ENCODE measurements around the gene BSN. TPM values are rescaled to one million over a fixed set of nuclear protein-coding genes. Genes with fewer than 3 reads are reported as not detected.
A peak's percentile ranks its signal among the peaks of the same experiment; 100 is the strongest.

Gene BSN
- total and polyA plus RNA-seq, 9 donors, result 0.44 to 1.2 (median 0.62) TPM

DNA sequence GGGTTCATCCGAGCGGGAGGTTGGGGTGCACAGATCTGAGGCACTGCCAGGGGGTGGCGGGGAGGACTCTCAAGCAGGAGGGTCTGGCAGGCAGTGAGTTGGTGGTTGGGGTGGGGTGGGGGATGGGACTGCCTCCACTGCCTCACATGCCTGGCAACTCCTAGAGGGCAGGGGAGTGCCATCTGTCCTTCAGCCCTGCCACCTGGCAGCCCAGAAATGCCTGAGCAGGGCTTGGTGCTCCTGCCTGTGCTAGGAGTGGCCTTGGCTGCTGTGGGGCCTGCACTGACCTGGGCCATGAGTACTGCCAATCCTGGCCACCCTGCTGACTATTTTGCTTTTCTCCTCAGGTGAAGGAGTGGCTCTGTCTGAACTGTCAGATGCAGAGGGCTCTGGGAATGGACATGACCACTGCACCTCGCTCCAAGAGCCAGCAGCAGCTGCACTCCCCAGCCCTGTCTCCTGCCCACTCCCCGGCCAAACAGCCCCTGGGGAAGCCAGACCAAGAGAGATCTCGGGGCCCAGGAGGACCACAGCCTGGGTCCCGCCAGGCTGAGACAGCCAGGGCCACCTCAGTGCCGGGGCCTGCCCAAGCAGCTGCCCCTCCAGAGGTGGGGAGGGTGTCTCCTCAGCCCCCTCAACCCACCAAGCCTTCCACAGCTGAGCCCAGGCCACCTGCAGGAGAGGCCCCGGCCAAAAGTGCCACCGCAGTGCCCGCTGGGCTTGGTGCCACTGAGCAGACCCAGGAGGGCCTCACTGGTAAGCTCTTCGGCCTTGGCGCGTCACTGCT, 87.8 kb downstream of the BSN start:
- H3K4me3 ChIP-seq (ENCODE audit: low read length), result no peak overlapping the region
- no peaks in the 10 kb centered on the region for H3K36me3 ChIP-seq (ENCODE audit: control insufficient read depth, insufficient read depth, low read length)
- no peak overlapping the region for H3K27ac ChIP-seq (ENCODE audit: low read length)
- no peaks in the 10 kb centered on the region for H3K9me3 ChIP-seq (replicated peaks; ENCODE audit: control insufficient read depth, low read depth, low read length)
- peaks cover 2% of the 10 kb centered on the region for H3K4me1 ChIP-seq (ENCODE audit: control insufficient read depth, insufficient read depth, low read length)
- WGBS (ENCODE audit: insufficient coverage), result 88% methylated on average over 8 of the region's 14 CpGs
- H3K27me3 ChIP-seq (ENCODE audit: control insufficient read depth, insufficient read depth, low read length), result no peaks in the 10 kb centered on the region
- no peak for DNase-seq

DNA sequence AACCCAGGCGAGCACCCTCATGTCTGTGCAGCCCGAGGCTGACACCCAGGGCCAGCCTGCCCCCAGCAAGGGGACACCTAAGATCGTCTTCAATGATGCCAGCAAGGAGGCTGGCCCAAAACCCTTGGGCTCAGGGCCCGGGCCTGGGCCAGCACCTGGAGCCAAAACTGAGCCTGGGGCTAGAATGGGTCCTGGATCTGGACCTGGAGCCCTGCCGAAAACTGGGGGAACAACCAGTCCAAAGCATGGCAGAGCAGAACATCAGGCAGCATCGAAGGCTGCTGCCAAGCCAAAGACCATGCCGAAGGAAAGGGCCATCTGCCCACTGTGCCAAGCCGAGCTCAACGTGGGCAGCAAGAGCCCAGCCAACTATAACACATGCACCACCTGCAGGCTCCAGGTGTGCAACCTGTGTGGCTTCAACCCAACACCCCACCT, 88.5 kb downstream of the BSN start:
- 90% methylated on average over 7 of the region's 9 CpGs for WGBS (ENCODE audit: insufficient coverage)
- Histone ChIP-seq H3K27me3 (ENCODE audit: control insufficient read depth, insufficient read depth, low read length) (no peaks in the 10 kb centered on the region), H3K4me3 (ENCODE audit: low read length) (no peak overlapping the region), H3K36me3 (ENCODE audit: control insufficient read depth, insufficient read depth, low read length) (no peaks in the 10 kb centered on the region), H3K4me1 (ENCODE audit: control insufficient read depth, insufficient read depth, low read length) (peaks cover 7% of the 10 kb centered on the region), H3K9me3 (replicated peaks; ENCODE audit: control insufficient read depth, low read depth, low read length) (no peaks in the 10 kb centered on the region), H3K27ac (ENCODE audit: low read length) (no peak overlapping the region)
- no peak for DNase-seq

DNA sequence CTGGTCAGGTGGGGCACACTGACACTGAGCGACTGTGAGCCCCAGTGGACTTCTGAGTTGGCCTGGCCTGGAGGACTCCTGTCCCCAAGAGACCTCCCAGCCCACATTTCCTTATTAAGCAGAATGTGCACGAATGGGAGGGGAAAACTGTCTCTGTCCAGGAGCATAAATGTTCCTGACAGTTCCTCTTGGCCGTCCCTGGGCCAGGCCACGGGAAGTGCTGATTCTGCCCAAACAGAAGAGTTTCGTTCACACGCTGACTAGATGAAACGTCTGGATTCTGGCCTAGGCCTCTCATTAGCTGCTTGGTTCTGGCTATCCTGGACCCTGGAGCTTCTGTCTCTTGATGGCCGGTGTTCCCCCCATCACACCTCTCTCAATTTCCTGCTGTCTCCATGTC, 90.4 kb downstream of the BSN start:
- WGBS (ENCODE audit: insufficient coverage), result 77% methylated on average over 6 of the region's 8 CpGs
- Histone ChIP-seq H3K27me3 (ENCODE audit: control insufficient read depth, insufficient read depth, low read length) (no peaks in the 10 kb centered on the region), H3K4me3 (ENCODE audit: low read length) (no peak overlapping the region), H3K4me1 (ENCODE audit: control insufficient read depth, insufficient read depth, low read length) (peaks cover 14% of the 10 kb centered on the region), H3K9me3 (replicated peaks; ENCODE audit: control insufficient read depth, low read depth, low read length) (no peaks in the 10 kb centered on the region), H3K36me3 (ENCODE audit: control insufficient read depth, insufficient read depth, low read length) (no peaks in the 10 kb centered on the region), H3K27ac (ENCODE audit: low read length) (no peak overlapping the region)
- DNase-seq, result peak; percentile 40

DNA sequence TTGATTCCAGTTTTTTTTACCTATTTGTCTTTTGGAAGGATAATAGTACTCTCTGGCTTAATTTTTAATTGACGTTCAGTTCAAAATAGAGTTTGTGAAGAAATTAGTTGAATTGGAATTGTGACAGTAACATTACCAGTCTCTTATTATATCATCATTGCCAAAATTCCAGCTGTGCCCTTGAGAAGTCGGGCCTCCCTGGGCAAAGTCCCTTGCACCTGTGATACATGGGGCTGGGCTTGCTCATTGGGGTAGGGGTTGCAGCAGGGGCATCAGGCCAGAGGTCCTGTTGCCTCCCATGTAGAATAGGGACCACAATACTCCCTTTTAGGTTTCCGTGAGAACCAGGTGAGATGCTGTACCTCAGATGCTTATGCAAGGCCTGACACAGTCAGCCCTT, 92.0 kb downstream of the BSN start:
- DNase-seq, result no peak
- no peaks in the 10 kb centered on the region for H3K27me3 ChIP-seq (ENCODE audit: control insufficient read depth, insufficient read depth, low read length)
- no peaks in the 10 kb centered on the region for H3K9me3 ChIP-seq (replicated peaks; ENCODE audit: control insufficient read depth, low read depth, low read length)
- peaks cover 15% of the 10 kb centered on the region for H3K4me1 ChIP-seq (ENCODE audit: control insufficient read depth, insufficient read depth, low read length)
- 100% methylated on average over 1 of the region's 3 CpGs for WGBS (ENCODE audit: insufficient coverage)
- H3K36me3 ChIP-seq (ENCODE audit: control insufficient read depth, insufficient read depth, low read length), result no peaks in the 10 kb centered on the region
- H3K4me3 ChIP-seq (ENCODE audit: low read length), result no peak overlapping the region
- H3K27ac ChIP-seq (ENCODE audit: low read length), result no peak overlapping the region

DNA sequence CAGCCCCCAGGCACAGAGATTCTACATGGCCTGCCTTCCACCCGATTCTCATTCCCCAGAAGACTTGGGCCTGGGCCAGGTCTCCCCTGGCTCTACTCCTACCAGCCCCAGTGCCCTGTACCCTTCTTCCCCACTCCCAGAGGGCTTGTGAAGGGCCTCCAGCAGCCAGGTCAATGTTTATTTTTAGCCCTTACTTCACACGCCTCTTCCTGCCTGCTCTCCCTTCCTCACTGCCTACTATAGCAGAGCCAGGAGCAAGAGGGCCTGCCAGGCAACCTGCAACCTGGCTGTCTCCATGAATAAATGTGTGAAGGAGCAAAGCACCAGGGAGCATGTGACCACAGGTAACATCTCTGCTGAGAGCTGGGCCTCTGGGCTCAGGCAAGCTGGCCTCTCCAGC, 93.5 kb downstream of the BSN start:
- Histone ChIP-seq H3K9me3 (replicated peaks; ENCODE audit: control insufficient read depth, low read depth, low read length) (no peaks in the 10 kb centered on the region), H3K36me3 (ENCODE audit: control insufficient read depth, insufficient read depth, low read length) (no peaks in the 10 kb centered on the region), H3K27me3 (ENCODE audit: control insufficient read depth, insufficient read depth, low read length) (no peaks in the 10 kb centered on the region), H3K4me1 (ENCODE audit: control insufficient read depth, insufficient read depth, low read length) (peaks cover 15% of the 10 kb centered on the region), H3K27ac (ENCODE audit: low read length) (peak overlapping the region; percentile 62), H3K4me3 (ENCODE audit: low read length) (no peak overlapping the region)
- 83% methylated on average over 1 of the region's 2 CpGs for WGBS (ENCODE audit: insufficient coverage)
- DNase-seq, result peak; percentile 40

DNA sequence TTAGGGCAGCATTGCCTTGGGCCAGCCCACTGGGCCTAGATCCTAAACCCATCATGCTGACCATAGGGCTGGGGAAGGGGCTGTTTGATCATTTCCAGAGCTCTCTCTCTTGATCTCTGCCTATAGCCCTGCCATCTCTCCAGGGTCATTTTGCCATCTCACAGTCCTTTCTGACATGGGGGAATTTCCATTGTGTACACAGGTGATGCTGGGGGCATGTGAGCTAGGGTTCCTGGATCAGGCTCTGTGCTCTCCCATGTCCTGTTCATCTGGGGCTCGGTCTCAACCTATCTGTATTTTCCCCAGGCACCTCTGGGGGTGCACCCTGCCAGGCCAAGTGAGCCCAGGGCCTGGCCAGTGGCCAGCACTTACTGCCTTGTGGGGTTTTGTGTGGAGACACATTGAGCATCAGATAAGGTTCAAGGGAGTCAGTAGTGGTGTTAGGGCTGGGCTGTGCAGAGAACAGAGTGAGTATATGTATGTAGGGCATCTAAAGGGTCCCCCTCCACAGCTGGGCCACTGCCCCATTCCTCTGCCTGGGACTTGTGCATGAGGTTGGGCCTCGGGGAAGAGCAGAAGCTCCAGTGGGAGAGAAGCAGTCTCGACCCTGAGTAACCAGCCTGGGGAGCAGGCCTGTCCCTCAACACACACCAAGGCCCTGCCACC, 94.2 kb downstream of the BSN start:
- H3K36me3 ChIP-seq (ENCODE audit: control insufficient read depth, insufficient read depth, low read length), result no peaks in the 10 kb centered on the region
- peak overlapping the region; percentile 62 for H3K27ac ChIP-seq (ENCODE audit: low read length)
- 80% methylated on average over 1 of the region's 3 CpGs for WGBS (ENCODE audit: insufficient coverage)
- H3K4me3 ChIP-seq (ENCODE audit: low read length), result no peak overlapping the region
- H3K27me3 ChIP-seq (ENCODE audit: control insufficient read depth, insufficient read depth, low read length), result no peaks in the 10 kb centered on the region
- H3K4me1 ChIP-seq (ENCODE audit: control insufficient read depth, insufficient read depth, low read length), result peaks cover 20% of the 10 kb centered on the region
- H3K9me3 ChIP-seq (replicated peaks; ENCODE audit: control insufficient read depth, low read depth, low read length), result no peaks in the 10 kb centered on the region
- no peak for DNase-seq

DNA sequence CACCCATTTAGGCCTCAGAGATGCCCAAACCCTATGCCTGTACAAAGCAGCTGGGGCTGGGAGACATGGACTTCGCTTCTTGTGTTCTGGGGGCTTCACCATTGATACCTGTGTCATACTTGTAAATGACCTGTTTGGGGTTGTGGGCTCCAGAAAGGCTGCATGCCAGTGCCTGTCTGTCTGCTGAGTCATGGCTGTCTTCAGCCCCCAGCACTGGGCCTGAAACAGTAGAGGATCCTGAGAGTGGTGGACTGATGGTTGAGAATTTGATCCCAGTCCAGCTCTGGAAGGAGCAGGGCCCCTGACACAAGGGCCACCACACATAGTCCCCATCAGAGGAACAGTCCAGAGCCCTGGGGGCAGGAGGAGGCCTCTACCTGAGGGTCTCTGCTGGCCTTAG, 95.3 kb downstream of the BSN start:
- no peaks in the 10 kb centered on the region for H3K36me3 ChIP-seq (ENCODE audit: control insufficient read depth, insufficient read depth, low read length)
- no peak for DNase-seq
- 100% methylated on average over 1 of the region's 1 CpG for WGBS (ENCODE audit: insufficient coverage)
- H3K4me3 ChIP-seq (ENCODE audit: low read length), result no peak overlapping the region
- H3K9me3 ChIP-seq (replicated peaks; ENCODE audit: control insufficient read depth, low read depth, low read length), result no peaks in the 10 kb centered on the region
- peaks cover 29% of the 10 kb centered on the region for H3K4me1 ChIP-seq (ENCODE audit: control insufficient read depth, insufficient read depth, low read length)
- no peaks in the 10 kb centered on the region for H3K27me3 ChIP-seq (ENCODE audit: control insufficient read depth, insufficient read depth, low read length)
- H3K27ac ChIP-seq (ENCODE audit: low read length), result no peak overlapping the region

DNA sequence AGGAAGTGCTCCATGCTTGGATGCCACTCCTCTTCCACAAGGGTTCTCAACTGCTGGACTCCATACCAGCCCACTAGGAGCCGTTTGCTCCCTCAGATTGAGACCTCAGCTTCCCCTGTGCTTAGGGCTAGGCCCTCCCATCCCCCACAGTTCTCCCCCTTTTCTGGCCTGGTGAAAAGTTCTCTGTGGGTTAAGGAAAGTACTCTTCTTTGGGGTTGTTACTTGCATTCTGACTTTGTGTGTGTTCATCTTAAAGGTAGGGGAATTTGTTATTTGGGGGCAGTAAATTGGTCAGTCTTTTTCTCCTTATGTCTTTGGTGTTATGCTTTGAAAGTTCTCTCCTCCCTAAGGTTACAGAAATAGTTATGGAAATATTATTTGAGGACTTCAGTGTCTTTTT, 95.9 kb downstream of the BSN start:
- DNase-seq, result no peak
- Histone ChIP-seq H3K9me3 (replicated peaks; ENCODE audit: control insufficient read depth, low read depth, low read length) (no peaks in the 10 kb centered on the region), H3K27ac (ENCODE audit: low read length) (no peak overlapping the region), H3K4me1 (ENCODE audit: control insufficient read depth, insufficient read depth, low read length) (peaks cover 35% of the 10 kb centered on the region), H3K27me3 (ENCODE audit: control insufficient read depth, insufficient read depth, low read length) (no peaks in the 10 kb centered on the region), H3K4me3 (ENCODE audit: low read length) (no peak overlapping the region), H3K36me3 (ENCODE audit: control insufficient read depth, insufficient read depth, low read length) (no peaks in the 10 kb centered on the region)
- no CpG with 5 or more reads among the region's 1 CpG for WGBS (ENCODE audit: insufficient coverage)

DNA sequence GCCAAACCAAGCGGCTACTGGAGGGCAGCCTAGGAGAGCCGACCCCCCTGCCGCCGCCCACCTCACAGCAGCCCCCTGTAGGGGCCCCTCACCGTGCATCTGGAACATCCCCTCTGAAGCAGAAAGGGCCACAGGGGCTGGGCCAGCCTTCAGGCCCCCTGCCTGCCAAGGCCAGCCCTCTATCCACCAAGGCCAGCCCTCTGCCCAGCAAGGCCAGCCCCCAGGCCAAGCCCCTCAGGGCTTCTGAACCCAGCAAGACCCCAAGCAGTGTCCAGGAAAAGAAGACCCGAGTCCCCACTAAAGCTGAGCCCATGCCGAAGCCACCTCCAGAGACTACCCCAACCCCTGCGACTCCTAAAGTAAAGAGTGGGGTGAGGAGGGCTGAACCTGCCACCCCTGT, 96.4 kb downstream of the BSN start:
- H3K9me3 ChIP-seq (replicated peaks; ENCODE audit: control insufficient read depth, low read depth, low read length), result no peaks in the 10 kb centered on the region
- DNase-seq, result no peak
- H3K4me3 ChIP-seq (ENCODE audit: low read length), result no peak overlapping the region
- no peaks in the 10 kb centered on the region for H3K36me3 ChIP-seq (ENCODE audit: control insufficient read depth, insufficient read depth, low read length)
- no peaks in the 10 kb centered on the region for H3K27me3 ChIP-seq (ENCODE audit: control insufficient read depth, insufficient read depth, low read length)
- 31% methylated on average over 5 of the region's 8 CpGs for WGBS (ENCODE audit: insufficient coverage)
- H3K4me1 ChIP-seq (ENCODE audit: control insufficient read depth, insufficient read depth, low read length), result peaks cover 40% of the 10 kb centered on the region
- no peak overlapping the region for H3K27ac ChIP-seq (ENCODE audit: low read length)

DNA sequence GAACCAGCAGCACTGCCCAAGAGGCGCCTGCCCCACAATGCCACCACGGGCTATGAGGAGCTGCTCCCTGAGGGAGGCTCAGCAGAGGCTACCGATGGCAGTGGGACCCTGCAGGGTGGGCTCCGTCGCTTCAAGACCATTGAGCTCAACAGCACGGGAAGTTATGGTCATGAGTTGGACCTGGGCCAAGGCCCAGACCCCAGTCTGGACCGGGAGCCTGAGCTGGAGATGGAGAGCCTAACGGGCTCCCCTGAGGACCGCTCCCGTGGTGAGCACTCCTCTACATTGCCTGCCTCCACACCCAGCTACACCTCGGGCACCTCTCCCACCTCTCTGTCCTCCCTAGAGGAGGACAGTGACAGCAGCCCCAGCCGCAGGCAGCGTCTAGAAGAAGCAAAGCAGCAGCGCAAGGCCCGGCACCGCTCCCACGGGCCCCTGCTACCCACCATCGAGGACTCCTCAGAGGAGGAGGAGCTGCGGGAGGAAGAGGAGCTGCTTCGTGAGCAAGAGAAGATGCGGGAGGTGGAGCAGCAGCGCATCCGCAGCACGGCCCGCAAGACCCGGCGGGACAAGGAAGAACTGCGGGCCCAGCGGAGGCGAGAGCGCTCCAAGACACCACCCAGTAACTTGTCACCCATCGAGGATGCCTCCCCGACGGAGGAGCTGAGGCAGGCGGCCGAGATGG, 98.1 kb downstream of the BSN start:
- H3K9me3 ChIP-seq (replicated peaks; ENCODE audit: control insufficient read depth, low read depth, low read length), result no peaks in the 10 kb centered on the region
- no peaks in the 10 kb centered on the region for H3K36me3 ChIP-seq (ENCODE audit: control insufficient read depth, insufficient read depth, low read length)
- H3K27ac ChIP-seq (ENCODE audit: low read length), result no peak overlapping the region
- no peak overlapping the region for H3K4me3 ChIP-seq (ENCODE audit: low read length)
- 84% methylated on average over 32 of the region's 36 CpGs for WGBS (ENCODE audit: insufficient coverage)
- no peak for DNase-seq
- H3K27me3 ChIP-seq (ENCODE audit: control insufficient read depth, insufficient read depth, low read length), result no peaks in the 10 kb centered on the region
- H3K4me1 ChIP-seq (ENCODE audit: control insufficient read depth, insufficient read depth, low read length), result peaks cover 56% of the 10 kb centered on the region

All from muscle of leg (tissue), 11 donors.